C1 segment of cervical spinal cord (tissue), 14 donors: ENCODE measurements around the gene CCDC102A.
A peak's percentile ranks its signal among the peaks of the same experiment; 100 is the strongest.
"Not testable (repeated sequence)": the region's sequence is repeated elsewhere in the genome, so short reads cannot be mapped to it uniquely, and the experiment has no call there.

Experiments used
- DNase-seq, 14 donors: peaks; one replicate each; lab custom pipeline; 2025; lab: John Stamatoyannopoulos, UW

Gene CCDC102A

GRCh38 chr16:57565461-57565860 is 29.1 kb upstream of the CCDC102A start:
- DNase-seq, result no peak

DNA sequence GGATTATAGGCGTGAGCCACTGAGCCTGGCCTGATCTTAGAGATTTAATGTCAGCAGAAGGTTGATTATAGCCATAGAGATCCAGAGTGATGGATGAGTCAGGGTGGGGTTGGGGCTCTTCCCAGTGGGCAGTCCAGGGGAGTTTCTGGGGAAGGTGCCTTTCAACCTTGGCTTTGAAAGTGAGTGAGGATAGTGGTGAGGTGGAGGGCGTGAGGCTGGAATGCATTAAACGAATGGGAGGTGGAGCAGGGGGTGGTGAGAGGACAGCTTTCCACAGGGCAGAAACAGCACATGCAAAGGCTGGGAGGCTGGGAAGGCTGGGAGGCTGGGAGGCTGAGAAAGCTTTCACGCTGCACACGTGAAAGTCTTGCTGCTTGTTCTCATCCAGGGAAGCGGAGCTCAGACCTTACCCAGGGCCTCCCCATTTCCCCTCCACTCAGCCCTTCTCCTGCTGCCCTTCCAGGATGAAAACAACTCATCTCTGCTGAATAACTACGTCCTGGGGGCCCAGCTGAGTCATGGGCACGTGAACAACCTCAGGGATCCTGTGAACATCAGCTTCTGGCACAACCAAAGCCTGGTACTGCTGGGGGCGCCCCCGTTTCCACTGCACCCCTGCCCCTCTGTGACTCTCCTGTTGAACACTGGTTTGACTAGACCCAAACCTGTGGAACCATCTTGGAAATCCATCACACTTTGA is 28.4 kb upstream of the CCDC102A start:
- DNase-seq, result no peak

DNA sequence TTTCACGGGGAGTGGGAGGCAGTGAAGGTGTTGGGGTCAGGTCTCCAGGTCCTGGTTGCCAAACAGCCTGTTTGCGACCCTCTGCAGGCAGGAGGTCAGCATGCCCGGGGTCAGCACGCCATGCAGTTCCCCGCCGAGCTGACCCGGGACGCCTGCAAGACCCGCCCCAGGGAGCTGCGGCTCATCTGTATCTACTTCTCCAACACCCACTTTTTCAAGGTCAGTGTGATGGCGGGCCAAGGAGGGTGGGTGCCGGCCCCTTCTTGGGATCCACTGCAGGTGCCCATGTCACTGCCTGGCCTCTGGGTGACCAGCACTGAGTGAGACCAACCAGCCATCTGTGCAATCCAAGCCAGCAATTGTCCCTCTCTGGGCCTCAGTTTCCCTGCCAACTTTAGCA is 27.4 kb upstream of the CCDC102A start:
- DNase-seq, result no peak

DNA sequence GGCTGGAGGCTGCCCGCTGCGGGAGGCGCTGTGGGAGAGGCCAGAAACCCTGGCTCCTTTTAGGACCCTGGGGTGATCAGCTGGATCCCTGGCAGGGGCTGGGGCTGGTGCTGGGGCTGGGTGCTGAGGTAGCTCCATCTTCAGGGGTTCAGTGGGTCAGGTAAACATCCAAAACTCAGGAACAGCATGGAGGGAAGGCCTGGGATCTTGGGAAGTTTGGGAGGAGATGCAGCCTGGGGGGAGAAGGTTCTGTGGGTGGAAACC is 27.0 kb upstream of the CCDC102A start:
- DNase-seq, result no peak

DNA sequence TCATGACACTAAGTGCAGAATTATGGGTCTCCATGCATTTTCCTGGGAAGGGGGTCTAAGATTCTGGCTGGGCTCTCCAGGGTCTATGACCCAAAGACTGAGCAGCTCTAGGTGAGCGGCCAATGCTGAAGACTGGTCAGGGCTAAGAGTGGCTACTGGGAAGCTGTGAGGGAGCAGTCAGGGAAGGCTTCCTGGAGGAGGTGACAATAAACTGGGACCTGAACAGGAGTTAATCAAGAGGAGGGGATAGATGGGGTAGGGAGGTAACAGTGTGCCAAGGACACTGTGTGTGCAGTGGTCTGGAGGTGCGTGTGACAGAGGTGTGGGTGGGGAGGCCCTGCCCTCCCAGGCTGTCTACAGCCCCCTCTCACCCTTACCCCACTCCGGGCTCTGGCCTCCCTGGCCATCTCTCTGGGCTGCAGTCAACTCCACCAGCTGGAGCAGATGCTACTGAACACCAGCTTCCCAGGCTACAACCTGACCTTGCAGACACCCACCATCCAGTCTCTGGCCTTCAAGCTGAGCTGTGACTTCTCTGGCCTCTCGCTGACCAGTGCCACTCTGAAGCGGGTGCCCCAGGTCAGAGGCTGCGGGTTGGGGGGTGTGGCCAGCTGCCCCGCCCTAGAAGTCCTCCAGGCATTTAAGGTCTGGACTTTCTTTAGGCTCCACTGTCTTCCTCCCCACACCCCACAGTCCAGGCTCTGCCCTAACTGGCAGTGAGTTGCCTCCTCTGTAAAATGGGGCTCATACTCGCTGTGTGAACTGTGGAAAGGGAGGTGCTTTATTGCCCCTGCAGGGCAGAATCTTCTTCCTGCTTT is 26.5 kb upstream of the CCDC102A start:
- no peak for DNase-seq

DNA sequence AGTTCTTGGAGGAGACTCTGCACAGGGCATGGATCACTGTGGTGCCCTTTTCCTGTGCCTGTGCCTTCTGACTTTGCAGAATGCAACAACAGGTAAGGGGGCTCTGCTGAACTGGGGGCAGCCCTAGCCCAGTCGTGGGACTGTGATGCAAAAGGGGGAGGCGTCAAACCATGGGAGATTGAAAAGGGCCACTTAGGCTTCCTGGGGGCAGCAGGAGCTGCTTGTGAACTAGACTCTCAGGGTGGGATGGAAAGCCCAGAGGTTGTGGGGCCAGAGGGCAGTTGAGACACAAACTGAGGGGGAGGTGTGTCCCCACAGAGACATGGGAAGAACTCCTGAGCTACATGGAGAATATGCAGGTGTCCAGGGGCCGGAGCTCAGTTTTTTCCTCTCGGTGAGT is 25.7 kb upstream of the CCDC102A start:
- no peak for DNase-seq

GRCh38 chr16:57559072-57559790 is 22.9 kb upstream of the CCDC102A start:
- DNase-seq, result no peak

GRCh38 chr16:57556941-57557541 is 20.7 kb upstream of the CCDC102A start:
- DNase-seq, result no peak

GRCh38 chr16:57555831-57556230 is 19.5 kb upstream of the CCDC102A start:
- DNase-seq, result no peak

- no peak for DNase-seq
These were observed 14.7 kb upstream of the CCDC102A start for GRCh38 chr16:57551057-57551456.

- DNase-seq, result no peak
These were observed 13.4 kb upstream of the CCDC102A start for GRCh38 chr16:57549730-57550129.

- DNase-seq, result no peak
These were observed 12.0 kb upstream of the CCDC102A start for GRCh38 chr16:57548408-57548807.

DNA sequence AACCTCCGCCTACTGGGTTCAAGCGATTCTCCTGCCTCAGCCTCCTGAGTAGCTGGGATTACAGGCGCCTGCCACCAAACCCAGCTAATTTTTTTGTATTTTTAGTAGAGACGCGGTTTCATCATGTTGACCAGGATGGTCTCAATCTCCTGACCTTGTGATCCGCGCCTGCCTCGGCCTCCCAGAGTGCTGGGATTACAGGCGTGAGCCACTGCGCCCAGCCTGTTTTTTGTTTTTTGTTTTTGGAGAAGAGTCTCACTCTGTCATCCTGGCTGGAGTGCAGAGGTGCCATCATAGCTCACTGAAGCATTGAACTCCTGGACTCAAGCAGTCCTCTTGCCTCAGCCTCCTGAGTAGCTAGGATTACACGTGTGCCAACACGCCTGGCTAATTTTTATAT is 11.2 kb upstream of the CCDC102A start:
- DNase-seq, result not testable (repeated sequence)

GRCh38 chr16:57544124-57544653 is 7.8 kb upstream of the CCDC102A start:
- peak in 5 of 14 donors; percentile 16 to 48 (median 30) for DNase-seq

GRCh38 chr16:57541754-57542435 is 5.5 kb upstream of the CCDC102A start:
- no peak for DNase-seq

GRCh38 chr16:57540906-57541753 is 4.8 kb upstream of the CCDC102A start:
- no peak for DNase-seq

DNA sequence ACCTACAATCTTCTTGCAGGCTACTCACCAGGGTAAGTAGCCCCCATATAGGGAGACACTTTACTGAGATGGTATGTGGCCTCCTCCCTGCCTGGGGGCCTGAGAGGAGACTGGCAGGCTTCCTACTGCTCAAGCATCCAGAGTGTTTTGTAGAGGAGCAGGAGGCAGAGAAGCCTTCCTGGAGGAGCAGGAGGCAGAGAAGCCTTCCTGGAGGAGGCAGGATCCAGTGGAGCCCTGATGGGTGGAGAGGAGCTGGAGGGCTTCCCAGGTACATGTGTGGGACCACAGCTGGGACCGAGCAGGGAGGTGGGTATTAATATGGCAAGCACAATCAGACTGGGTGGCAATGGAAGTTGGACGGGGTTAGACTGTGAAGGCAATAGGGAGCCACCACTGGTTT is 4.0 kb upstream of the CCDC102A start:
- no peak for DNase-seq

DNA sequence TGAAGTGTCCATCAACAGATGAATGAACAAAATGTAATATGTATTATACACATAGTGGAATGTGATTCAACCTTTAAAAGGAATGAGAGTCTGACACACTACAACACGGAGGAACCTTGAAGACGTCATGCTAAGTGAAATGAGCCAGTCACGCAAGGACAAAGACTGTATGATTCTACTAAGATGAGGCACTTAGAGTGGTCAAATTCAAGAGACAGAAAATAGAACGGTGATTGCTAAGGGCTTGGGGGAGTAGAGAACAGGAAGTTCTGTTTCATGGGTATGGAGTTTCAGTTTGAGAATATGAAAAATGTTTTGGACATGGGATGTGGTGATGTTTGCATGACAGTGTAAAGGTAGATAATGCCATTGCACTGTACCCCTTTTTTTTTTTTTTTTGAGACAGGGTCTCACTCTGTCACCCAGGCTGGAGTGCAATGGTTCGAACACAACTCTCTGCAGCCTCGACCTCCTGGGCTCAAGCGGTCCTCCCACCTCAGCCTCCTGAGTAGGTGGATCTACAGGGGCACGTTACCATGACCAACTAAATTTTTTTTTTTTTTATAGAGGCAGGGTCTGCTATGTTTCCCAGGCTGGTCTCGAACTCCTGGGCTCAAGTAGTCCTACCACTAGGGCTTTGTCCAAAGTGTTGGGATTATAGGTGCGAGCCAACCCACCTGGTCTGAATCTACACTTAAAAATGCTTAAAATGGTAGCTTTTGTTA is 2.9 kb upstream of the CCDC102A start:
- no peak for DNase-seq

- DNase-seq, result no peak
These were observed 1.9 kb upstream of the CCDC102A start for GRCh38 chr16:57538235-57538721.
